HCEC 1CT (cell line): ENCODE data around the gene CD80.
"Not testable (repeated sequence)": the region's sequence is repeated elsewhere in the genome, so short reads cannot be mapped to it uniquely, and the experiment has no call there.

Source experiments
- DNase-seq: peaks from one replicate; pipeline ENCODE4 v3.0.0-alpha.2; 2017

The CD80 gene

GRCh38 chr3:119580067-119580760, 20.8 kb upstream of the CD80 start:
- no peak for DNase-seq

- peak; percentile 21 for DNase-seq
Measured at GRCh38 chr3:119579366-119580066, 20.1 kb upstream of the CD80 start, which contains the start of gene ADPRH. Gene ADPRH, plus strand, starts transcription at chr3:119579492. Its CDS starts 2,678 bp downstream, at chr3:119582170.

- no peak for DNase-seq
Measured at GRCh38 chr3:119575507-119575906, 16.1 kb upstream of the CD80 start.

- DNase-seq: no peak
Measured at GRCh38 chr3:119571688-119572087, 12.3 kb upstream of the CD80 start.

GRCh38 chr3:119571230-119571629, 11.8 kb upstream of the CD80 start:
- no peak for DNase-seq

GRCh38 chr3:119570229-119570628, 10.8 kb upstream of the CD80 start:
- no peak for DNase-seq

GRCh38 chr3:119569156-119569555, 9.7 kb upstream of the CD80 start:
- DNase-seq: no peak

- not testable (repeated sequence) for DNase-seq
Measured at GRCh38 chr3:119563334-119563733, 3.9 kb upstream of the CD80 start.

- no peak for DNase-seq
Measured at GRCh38 chr3:119562307-119562961, 3.0 kb upstream of the CD80 start.

- no peak for DNase-seq
Measured at GRCh38 chr3:119560160-119560559, 746 bp upstream of the CD80 start.

GRCh38 chr3:119558626-119559317, 642 bp downstream of the CD80 start:
- DNase-seq: no peak

GRCh38 chr3:119557877-119558269, 1.5 kb downstream of the CD80 start:
- no peak for DNase-seq

GRCh38 chr3:119557192-119557876, 2.1 kb downstream of the CD80 start:
- no peak for DNase-seq

- DNase-seq: no peak
Measured at GRCh38 chr3:119555929-119556328, 3.5 kb downstream of the CD80 start.

- DNase-seq: no peak
Measured at GRCh38 chr3:119555309-119555735, 4.1 kb downstream of the CD80 start.

GRCh38 chr3:119553823-119554415, 5.5 kb downstream of the CD80 start:
- DNase-seq: no peak

- DNase-seq: not testable (repeated sequence)
Measured at GRCh38 chr3:119552928-119553327, 6.5 kb downstream of the CD80 start.

- no peak for DNase-seq
Measured at GRCh38 chr3:119551598-119551997, 7.8 kb downstream of the CD80 start.

GRCh38 chr3:119550192-119550910, 9.1 kb downstream of the CD80 start:
- DNase-seq: no peak

- no peak for DNase-seq
Measured at GRCh38 chr3:119548341-119548740, 11.1 kb downstream of the CD80 start.

GRCh38 chr3:119547227-119547626, 12.2 kb downstream of the CD80 start:
- DNase-seq: no peak

GRCh38 chr3:119543147-119543546, 16.3 kb downstream of the CD80 start:
- no peak for DNase-seq
